AG10803 (cell line): ENCODE measurements around the gene NCK2.

Experiments used
- DNase-seq: peaks from one replicate; pipeline ENCODE4 v3.0.0; 2010; ENCODE audit warnings: low read depth
- H3K4me3 ChIP-seq: 2 replicates; pipeline ENCODE4 v1.5.1; 2011; ENCODE audit warnings: mild to moderate bottlenecking, low read length, control low read depth
- CTCF ChIP-seq: conservative IDR thresholded peaks from 2 replicates; pipeline ENCODE4 v1.5.1; 2011; ENCODE audit warnings: mild to moderate bottlenecking, low read length, control low read depth, inconsistent platforms

Gene NCK2

GRCh38 chr2:105875241-105875640 is 130.5 kb downstream of the NCK2 start:
- TF ChIP-seq CTCF, result no peak
- DNase-seq, result no peak
- no peak overlapping the region for H3K4me3 ChIP-seq

GRCh38 chr2:105876191-105876590 is 131.5 kb downstream of the NCK2 start:
- DNase-seq, result no peak
- no peak overlapping the region for H3K4me3 ChIP-seq
- TF ChIP-seq CTCF, result no peak

- no peak overlapping the region for H3K4me3 ChIP-seq
- no peak for TF ChIP-seq CTCF
- DNase-seq, result no peak
Observed at GRCh38 chr2:105877945-105878344, 133.2 kb downstream of the NCK2 start.

GRCh38 chr2:105879106-105879802 is 134.5 kb downstream of the NCK2 start:
- no peak overlapping the region for H3K4me3 ChIP-seq
- DNase-seq, result no peak
- no peak for TF ChIP-seq CTCF

- no peak overlapping the region for H3K4me3 ChIP-seq
- TF ChIP-seq CTCF, result no peak
- no peak for DNase-seq
Observed at GRCh38 chr2:105879803-105880300, 135.1 kb downstream of the NCK2 start.

- DNase-seq, result no peak
- no peak for TF ChIP-seq CTCF
- H3K4me3 ChIP-seq, result no peak overlapping the region
Observed at GRCh38 chr2:105880637-105881036, 135.9 kb downstream of the NCK2 start.
